NCI-H1417 (cell line): ENCODE measurements around the gene ZNF493.

Experiments
- DNase-seq, 3 experiments: peaks; one replicate each; lab custom pipeline; 2025; lab: John Stamatoyannopoulos, UW

ZNF493 gene

DNA sequence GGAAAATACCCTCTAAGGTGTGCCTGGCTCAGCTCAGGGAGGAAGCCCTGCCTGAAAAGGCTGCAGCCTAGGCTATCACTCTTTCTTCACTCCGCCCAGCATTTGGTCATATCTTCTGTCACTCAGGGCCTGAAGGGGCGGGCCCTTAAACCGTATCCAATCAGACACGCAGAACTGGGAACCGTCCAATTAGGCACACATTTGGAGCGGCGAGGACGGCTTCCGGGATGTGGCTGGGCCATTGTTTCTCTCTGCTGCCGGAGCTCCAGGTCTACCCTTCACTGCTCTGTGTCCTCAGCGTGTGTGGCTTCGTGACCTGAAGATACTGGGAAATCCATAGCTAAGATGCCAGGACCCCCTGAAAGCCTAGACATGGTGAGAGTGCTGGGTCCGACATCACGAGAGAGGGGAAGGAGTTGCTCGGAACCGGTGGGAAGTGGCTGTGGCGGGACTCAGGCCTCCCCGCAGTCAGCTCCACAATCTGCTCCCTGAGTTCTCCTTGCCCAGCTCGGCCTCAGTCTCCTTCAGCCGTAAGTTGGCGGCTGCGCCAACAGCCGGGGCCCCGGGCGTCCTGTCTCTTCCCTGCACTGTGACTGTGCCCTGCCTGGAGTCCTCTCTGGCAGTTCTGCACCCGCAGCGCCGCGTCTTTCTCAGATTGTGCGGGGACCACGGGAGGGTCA, at the start of gene ZNF493:
Gene ZNF493 (plus strand): TSS at position 241 of the 680 bp plus-strand sequence. CDS start 105 bp downstream, at position 346.
- DNase-seq: peak; percentile 86 to 98 (median 94)

DNA sequence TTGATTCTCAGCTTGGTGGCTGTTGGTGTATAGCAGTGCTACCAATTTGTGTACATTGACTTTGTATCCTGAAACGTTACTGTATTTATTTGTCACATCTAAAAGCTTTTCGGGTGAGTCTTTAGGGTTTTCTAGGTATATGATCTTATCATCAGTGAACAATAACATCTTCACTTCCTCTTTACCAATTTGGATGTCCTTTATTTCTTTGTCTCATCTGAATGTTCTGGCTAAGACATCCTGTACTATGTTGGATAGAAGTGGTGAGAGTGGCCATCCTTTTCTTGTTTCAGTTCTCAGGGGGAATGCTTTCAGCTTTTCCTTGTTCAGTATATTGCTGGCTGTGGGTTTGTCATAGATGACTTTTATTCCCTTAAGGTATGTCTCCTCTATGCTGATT, 44.1 kb upstream of the ZNF493 start:
- DNase-seq: no peak

GRCh38 chr19:21358768-21359451, 38.0 kb upstream of the ZNF493 start, which contains the start of gene ZNF738:
ZNF738 (plus strand) TSS chr19:21359000; CDS start chr19:21359141, 141 bp downstream.
- peak; percentile 90 to 98 (median 91) for DNase-seq

DNA sequence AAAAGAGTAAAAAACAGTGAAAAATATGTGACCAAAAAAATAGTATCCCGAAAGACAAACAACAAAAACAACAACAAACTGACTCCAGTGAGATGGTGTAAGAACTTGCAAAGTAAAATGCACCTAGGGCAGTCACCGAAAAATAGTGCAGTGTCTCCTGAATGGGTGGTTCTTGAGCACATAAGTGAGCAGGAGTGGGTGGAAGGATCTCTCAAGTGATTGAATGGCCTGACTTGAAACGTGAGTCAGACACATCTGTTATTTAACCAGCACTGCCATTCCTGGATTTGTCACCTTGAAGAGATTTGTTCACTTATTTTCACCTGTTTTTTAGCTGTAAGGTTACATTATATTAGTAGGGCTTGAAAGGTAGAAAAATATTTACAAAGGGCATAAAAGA, 34.6 kb upstream of the ZNF493 start:
- DNase-seq: no peak

DNA sequence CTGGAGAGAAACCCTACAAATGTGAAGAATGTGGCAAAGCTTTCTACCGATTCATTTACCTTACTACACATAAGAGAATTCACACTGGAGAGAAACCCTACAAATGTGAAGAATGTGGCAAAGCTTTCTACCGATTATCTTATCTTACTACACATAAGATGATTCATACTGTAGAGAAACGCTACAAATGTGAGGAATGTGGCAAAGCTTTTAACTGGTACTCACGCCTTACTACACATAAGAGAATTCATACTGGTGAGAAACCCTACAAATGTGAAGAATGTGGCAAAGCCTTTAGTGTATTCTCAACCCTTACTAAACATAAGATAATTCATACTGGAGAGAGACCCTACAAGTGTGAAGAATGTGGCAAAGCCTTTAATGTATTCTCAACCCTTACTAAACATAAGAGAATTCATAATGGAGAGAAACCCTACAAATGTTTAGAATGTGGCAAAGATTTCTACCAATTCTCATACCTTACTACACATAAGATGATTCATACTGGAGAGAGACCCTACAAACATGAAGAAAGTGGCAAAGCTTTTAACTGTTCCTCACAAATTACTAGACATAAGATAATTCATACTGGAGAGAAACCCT, 12.9 kb upstream of the ZNF493 start:
- no peak for DNase-seq

DNA sequence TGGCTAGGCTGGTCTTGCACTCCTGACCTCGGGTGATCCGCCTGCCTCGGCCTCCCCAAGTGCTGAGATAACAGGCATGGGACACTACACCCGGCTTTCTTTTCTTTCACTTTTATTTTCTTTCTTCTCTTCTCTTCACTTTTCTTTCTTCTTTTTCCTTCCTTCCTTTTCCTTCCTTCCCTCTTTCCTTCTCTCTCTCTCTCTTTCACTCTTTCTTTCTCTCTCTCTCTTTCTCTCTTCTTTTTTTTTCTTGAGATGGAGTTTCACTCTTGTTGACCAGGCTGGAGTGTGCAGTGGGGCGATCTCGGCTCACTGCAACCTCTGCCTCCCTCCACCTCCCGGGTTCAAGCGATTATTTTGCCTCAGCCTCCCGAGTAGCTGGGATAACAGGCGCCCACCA, 812 bp upstream of the ZNF493 start:
- DNase-seq: no peak

DNA sequence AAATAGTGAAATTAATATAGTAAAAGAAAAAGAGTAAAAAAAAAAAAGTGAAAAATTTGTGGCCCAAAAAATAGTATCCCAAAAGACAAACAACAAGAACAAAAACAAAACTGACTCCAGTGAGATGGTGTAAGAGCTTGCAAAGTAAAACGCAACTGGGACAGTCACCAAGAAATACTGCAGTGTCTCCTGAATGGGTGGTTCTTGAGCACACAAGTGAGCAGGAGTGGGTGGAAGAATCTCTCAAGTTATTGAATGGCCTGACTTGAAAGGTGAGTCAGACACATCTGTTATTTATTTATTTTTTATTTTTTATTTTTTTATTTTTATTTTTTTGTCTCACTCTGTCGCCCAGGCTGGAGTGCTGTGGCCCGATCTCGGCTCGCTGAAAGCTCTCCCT, 1.9 kb downstream of the ZNF493 start:
- no peak for DNase-seq

DNA sequence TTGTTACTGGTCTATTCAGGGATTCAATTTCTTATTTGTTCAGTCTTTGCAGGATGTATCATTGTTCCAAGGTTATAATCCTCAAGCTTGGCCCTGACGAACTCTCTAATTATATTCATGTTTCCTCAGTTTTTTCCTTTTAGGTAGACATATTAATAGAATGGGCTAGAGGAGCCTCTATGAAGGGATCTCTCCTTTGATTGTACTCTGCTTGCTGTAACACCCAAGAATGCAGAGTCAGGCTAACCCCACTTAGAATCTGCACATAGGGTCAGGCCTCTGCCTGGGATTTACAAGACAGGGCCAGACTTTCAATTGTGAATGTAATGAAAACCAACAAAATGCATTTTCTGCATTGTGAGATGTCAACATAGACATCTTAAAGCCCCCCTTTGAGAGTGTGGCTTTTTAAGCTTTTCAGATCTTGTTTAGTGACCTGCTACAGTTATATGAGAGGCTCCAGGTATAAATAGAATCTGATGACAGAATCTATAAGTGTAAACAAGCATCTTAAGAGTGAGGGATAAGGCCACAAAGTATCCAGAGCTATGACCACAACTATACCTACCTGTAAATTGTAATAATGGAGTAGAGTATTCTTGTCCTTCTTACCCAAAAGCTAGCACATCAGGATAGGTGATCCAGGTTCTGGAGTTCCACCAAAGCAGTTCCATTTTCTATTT, 5.5 kb downstream of the ZNF493 start:
- no peak for DNase-seq

GRCh38 chr19:21410166-21410565, 13.2 kb downstream of the ZNF493 start:
- no peak for DNase-seq

DNA sequence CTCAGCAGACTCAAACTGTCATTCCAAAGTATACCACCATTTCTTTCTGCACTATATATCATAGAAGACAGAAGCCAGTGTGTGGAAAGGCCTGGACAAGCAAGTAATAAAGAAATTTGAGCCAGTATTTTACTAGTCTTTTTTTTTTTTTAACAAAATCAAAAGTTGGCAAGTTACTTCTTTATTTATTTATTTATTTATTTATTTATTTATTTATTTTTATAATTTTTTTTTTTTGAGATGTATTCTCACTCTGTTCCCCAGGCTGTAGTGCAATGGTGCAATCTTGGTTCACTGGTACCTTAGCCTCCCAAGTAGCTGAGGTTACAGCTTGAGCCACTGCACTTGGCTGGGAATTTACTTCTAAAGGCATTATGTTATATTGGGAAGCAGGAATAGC, 25.3 kb downstream of the ZNF493 start:
- no peak for DNase-seq

DNA sequence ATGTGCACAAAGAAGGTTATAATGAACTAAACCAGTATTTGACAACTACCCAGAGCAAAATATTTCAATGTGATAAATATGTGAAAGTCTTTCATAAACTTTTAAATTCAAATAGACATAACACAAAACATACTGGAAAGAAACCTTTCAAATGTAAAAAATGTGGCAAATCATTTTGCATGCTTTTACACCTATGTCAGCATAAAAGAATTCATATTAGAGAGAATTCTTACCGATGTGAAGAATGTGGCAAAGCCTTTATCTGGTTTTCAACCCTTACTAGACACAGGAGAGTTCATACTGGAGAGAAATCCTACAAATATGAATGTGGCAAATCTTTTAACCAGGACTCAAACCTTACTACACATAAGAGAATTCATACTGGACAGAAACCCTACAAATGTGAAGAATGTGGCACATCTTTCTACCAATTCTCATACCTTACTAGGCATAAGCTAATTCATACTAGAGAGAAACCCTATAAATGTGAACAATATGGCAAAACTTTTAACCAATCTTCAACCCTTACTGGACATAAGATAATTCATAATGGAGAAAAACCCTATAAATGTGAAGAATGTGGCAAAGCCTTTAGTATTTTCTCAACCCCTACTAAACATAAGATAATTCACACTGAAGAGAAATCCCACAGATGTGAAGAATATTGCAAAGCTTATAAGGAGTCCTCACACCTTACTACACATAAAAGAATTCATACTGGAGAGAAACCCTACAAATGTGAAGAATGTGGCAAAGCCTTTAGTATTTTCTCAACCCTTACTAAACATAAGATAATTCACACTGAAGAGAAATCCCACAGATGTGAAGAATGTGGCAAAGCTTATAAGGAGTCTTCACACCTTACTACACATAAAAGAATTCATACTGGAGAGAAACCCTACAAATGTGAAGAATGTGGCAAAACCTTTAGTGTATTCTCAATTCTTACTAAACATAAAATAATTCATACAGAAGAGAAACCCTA, 26.4 kb downstream of the ZNF493 start:
- DNase-seq: no peak

GRCh38 chr19:21430675-21431074, 33.7 kb downstream of the ZNF493 start:
- DNase-seq: peak in 2 of 3 experiments; percentile 3 to 66

GRCh38 chr19:21432590-21432989, 35.7 kb downstream of the ZNF493 start:
- no peak for DNase-seq

- peak in 1 of 3 experiments; percentile 19 for DNase-seq
Measured at GRCh38 chr19:21434516-21434915, 37.6 kb downstream of the ZNF493 start.

DNA sequence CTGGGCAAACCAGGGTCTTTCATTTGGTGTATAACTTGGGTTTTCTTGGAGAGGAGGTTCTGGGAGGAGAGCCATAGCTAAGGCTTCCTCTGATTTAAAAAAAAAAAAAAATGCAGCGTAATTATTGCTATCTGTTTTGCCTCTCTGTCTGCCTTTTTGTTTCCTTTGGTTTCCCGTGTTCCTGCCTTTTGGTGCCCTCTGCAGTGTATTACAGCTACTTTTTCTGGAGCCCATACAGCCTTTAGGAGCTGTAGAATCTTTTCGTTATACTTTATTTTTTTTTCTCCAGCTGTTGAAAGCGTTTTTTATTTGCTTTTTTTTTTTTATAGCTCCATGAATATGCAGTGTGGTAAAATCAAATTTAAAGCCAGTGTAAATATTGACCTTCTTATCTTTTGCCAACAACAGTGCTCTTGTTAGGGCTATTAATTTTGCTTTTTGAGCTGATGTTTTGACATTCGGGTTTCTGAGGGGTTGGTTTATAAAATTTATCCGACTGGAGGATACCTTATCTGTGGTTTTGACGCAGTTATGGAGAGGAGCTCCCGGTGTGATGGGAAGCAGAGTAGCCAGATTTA, 38.1 kb downstream of the ZNF493 start:
- DNase-seq: peak in 2 of 3 experiments; percentile 19 to 76

DNA sequence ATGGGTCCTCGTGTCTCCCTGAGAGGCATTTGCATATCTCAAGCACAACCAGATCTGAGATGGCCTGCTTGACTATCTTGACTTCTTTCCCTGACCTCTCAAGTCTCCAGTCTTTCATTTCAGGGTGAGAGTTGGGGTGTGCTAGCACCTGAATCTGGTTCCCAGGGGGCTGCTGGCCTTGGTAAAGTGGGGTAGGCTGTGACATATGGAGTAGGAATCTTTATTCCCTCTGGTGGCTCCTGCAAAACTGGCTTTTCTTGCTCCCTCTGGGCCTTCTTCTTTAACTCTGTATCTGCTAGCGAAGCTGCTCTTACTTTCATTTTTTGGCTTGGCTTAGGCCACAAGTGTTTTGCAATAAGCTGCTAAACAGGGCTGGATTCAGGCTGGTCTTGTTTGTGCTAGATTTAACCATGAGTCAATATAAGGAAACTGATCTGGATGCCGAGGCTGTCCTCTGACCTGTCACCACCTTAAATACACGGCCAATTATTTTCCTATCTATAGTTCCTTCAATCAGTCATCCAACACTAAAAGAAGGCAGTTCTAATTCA, 42.3 kb downstream of the ZNF493 start:
- DNase-seq: no peak

DNA sequence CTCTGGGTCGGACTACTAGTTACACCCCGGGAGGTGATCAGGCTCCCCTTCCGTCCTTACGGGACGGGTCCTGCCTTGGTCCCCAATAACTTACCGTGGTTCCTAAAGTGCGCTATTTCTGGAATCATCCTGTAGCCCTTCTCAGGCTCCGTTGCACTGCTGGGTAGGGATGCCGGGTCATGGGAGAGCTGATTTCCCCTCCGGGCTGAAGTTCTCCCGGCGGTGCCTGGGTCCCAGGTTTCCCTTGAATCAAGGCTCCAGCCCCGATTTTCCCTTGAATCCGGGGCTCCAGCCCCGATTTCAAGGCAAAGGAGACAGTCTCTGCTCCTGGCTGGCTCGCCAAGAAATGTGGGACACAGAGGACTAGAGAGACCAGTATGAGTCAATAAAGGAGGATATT, 43.4 kb downstream of the ZNF493 start:
- DNase-seq: no peak

GRCh38 chr19:21451187-21451586, 54.3 kb downstream of the ZNF493 start:
- DNase-seq: no peak

GRCh38 chr19:21454901-21455300, 58.0 kb downstream of the ZNF493 start:
- DNase-seq: no peak

DNA sequence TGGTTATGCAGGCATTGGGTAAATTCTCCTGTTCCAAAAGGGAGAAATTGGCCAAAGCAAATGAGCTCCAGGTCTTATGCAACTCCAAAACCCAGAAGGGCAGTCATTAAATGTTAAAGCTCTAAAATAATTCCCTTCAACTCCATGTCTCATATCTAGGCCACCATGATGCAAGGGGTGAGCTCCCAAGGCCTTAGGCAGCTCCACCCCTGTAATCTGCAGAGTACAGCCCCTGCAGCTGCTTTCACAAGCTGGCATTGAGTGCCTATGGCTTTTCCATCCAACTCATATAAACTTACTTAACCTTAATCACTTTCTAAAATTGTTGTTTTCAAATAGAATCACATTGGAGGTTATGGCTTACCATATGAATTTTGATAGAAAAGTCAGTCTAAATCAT, 63.8 kb downstream of the ZNF493 start:
- DNase-seq: no peak

- no peak for DNase-seq
Measured at GRCh38 chr19:21462540-21462939, 65.6 kb downstream of the ZNF493 start.
